Mucosa of rectum (tissue), 2 donors: Measurements from ENCODE around the gene GPR55.

Experiments used
- H3K27ac ChIP-seq, 2 donors: one replicate each; pipeline ENCODE4 v1.7.0; 2013; ENCODE audit warnings: inconsistent platforms in 2 of 2, low read depth in 2 of 2, low read length in 2 of 2
- H3K27me3 ChIP-seq, 2 donors: one replicate each; pipeline ENCODE4 v1.7.0; 2013; ENCODE audit warnings: low read length in 2 of 2; ENCODE audit not compliant: control insufficient read depth in 2 of 2, insufficient read depth in 2 of 2
- H3K36me3 ChIP-seq, 2 donors: one replicate each; pipeline ENCODE4 v1.7.0; 2013; ENCODE audit warnings: low read length in 2 of 2; ENCODE audit not compliant: control insufficient read depth in 2 of 2, insufficient read depth in 2 of 2
- H3K4me1 ChIP-seq, 2 donors: one replicate each; pipeline ENCODE4 v1.7.0; 2013; ENCODE audit warnings: low read length in 2 of 2, mild to moderate bottlenecking in 1 of 2; ENCODE audit not compliant: control insufficient read depth in 2 of 2, insufficient read depth in 2 of 2
- H3K4me3 ChIP-seq, 2 donors: one replicate each; pipeline ENCODE4 v1.7.0; 2013; ENCODE audit warnings: low read length in 2 of 2
- H3K9ac ChIP-seq, 2 donors: one replicate each; pipeline ENCODE4 v1.7.0; 2013; ENCODE audit warnings: low read length in 2 of 2, low read depth in 1 of 2, mild to moderate bottlenecking in 1 of 2
- H3K9me3 ChIP-seq, 2 donors: one replicate each; pipeline ENCODE4 v1.7.0; 2013; ENCODE audit warnings: low read length in 2 of 2; ENCODE audit not compliant: control insufficient read depth in 2 of 2
- donor health status: healthy.
- donor health status: Normal muscosa, but diverticular disease.

GPR55 gene

DNA sequence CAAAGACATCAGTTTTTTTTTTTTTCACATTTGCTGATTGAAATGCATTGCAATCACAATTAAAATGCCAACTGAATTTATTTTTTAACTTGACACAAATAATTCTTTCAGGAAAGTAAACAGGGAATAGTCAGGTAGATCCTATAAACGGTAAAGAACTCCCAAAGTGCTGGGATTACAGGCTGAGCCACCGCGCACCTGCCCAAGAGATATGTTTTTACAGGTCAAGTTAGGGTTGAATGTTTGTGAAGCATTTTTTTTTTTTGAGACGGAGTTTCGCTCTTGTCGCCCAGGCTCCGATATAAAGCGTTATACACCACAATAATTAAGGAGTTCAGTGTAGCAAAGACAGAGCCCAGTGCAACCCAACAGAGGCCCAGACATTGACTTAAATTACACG is 45.2 kb downstream of the GPR55 start:
- Histone ChIP-seq H3K27me3 (no peaks in the 10 kb centered on the region), H3K9ac (peak overlapping the region; percentile 41 to 68), H3K36me3 (peaks cover 30 to 38% of the 10 kb centered on the region in 2 donors), H3K27ac (peak overlapping the region; percentile 92 to 97), H3K4me1 (peaks cover 43 to 56% of the 10 kb centered on the region in 2 donors), H3K4me3 (peak overlapping the region in 1 of 2 donors; percentile 3), H3K9me3 (no peaks in the 10 kb centered on the region)

GRCh38 chr2:230879271-230879882 is 45.7 kb downstream of the GPR55 start:
- H3K27me3 ChIP-seq = no peaks in the 10 kb centered on the region
- peak overlapping the region in 1 of 2 donors; percentile 44 for H3K4me3 ChIP-seq
- peaks cover 35 to 43% of the 10 kb centered on the region in 2 donors for H3K36me3 ChIP-seq
- H3K9ac ChIP-seq = peak overlapping the region; percentile 68 to 83
- H3K27ac ChIP-seq = peak overlapping the region; percentile 92 to 97
- peaks cover 48 to 60% of the 10 kb centered on the region in 2 donors for H3K4me1 ChIP-seq
- no peaks in the 10 kb centered on the region for H3K9me3 ChIP-seq

GRCh38 chr2:230878599-230879188 is 46.3 kb downstream of the GPR55 start:
- Histone ChIP-seq H3K9ac (peak overlapping the region; percentile 68 to 83), H3K36me3 (peaks cover 40 to 50% of the 10 kb centered on the region in 2 donors), H3K4me3 (peak overlapping the region; percentile 28 to 44), H3K4me1 (peaks cover 54 to 67% of the 10 kb centered on the region in 2 donors), H3K9me3 (no peaks in the 10 kb centered on the region), H3K27ac (peak overlapping the region; percentile 92 to 97), H3K27me3 (no peaks in the 10 kb centered on the region)

- Histone ChIP-seq H3K4me1 (peaks cover 61 to 74% of the 10 kb centered on the region in 2 donors), H3K4me3 (peak overlapping the region; percentile 20 to 28), H3K9me3 (no peaks in the 10 kb centered on the region), H3K27me3 (no peaks in the 10 kb centered on the region), H3K36me3 (peaks cover 47 to 53% of the 10 kb centered on the region in 2 donors), H3K9ac (peak overlapping the region; percentile 68 to 83), H3K27ac (peak overlapping the region; percentile 92 to 97)
Observed at GRCh38 chr2:230877759-230878598, 47.1 kb downstream of the GPR55 start.

- Histone ChIP-seq H3K9me3 (no peaks in the 10 kb centered on the region), H3K27ac (peak overlapping the region; percentile 92 to 97), H3K36me3 (peaks cover 48 to 53% of the 10 kb centered on the region in 2 donors), H3K27me3 (no peaks in the 10 kb centered on the region), H3K9ac (peak overlapping the region; percentile 65 to 68), H3K4me1 (peaks cover 68 to 79% of the 10 kb centered on the region in 2 donors), H3K4me3 (peak overlapping the region; percentile 20 to 27)
Observed at GRCh38 chr2:230877116-230877758, 47.8 kb downstream of the GPR55 start.

DNA sequence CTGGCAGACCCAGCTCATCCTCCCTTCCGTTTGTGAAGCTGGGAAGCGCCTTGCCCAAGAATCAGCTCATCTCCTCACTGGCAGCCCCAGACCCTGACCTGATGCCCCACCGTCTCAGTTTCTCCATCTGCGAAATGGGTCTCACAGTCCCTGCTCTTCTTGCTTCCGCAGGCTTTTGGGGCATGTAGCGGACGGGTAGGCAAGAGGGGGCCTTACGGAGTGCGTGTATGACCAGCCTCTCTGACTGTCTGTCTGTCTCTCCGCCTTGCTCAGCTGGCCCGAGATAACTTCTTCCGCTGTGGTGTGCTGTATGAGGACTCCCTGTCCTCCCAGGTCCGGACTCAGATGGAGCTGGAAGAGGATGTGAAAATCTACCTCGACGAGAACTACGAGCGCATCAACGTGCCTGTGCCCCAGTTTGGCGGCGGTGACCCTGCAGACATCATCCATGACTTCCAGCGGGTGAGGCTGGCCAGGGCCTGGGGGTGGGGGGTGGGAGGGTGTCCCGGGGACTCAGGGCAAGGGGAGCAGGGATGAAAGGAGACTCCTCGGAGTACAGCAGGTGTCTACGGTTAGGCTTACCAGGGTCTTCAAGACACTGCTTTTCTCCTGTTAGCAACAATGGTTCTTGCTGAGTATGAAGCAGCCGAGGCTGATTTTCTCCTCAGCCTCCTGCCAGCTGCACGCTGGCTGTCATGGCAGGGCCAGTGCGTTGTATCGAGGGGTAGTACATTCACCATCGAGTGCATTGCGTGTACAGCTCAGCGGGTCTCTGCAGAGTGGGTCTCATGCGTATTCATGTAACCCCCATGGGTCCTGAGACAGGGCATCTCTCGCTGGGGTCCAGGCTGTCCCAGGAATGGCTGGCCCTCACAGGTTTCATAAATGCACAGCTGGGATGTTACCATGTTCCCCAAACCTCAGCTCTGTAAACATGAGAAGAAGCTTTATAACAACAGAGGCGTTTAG is 49.4 kb downstream of the GPR55 start:
- Histone ChIP-seq H3K27me3 (no peaks in the 10 kb centered on the region), H3K9me3 (no peaks in the 10 kb centered on the region), H3K36me3 (peaks cover 48 to 51% of the 10 kb centered on the region in 2 donors), H3K4me3 (no peak overlapping the region), H3K27ac (peak overlapping the region; percentile 48 to 95), H3K9ac (peak overlapping the region in 1 of 2 donors; percentile 30), H3K4me1 (peaks cover 84 to 89% of the 10 kb centered on the region in 2 donors)

GRCh38 chr2:230874876-230875275 is 50.2 kb downstream of the GPR55 start:
- Histone ChIP-seq H3K36me3 (peaks cover 48 to 51% of the 10 kb centered on the region in 2 donors), H3K27me3 (no peaks in the 10 kb centered on the region), H3K9ac (peak overlapping the region in 1 of 2 donors; percentile 30), H3K27ac (peak overlapping the region; percentile 91 to 95), H3K4me1 (peaks cover 86 to 90% of the 10 kb centered on the region in 2 donors), H3K9me3 (no peaks in the 10 kb centered on the region), H3K4me3 (no peak overlapping the region)

- H3K4me1 ChIP-seq = peaks cover 90 to 94% of the 10 kb centered on the region in 2 donors
- no peaks in the 10 kb centered on the region for H3K9me3 ChIP-seq
- H3K36me3 ChIP-seq = peaks cover 48 to 51% of the 10 kb centered on the region in 2 donors
- no peak overlapping the region for H3K4me3 ChIP-seq
- no peaks in the 10 kb centered on the region for H3K27me3 ChIP-seq
- peak overlapping the region; percentile 91 to 95 for H3K27ac ChIP-seq
- peak overlapping the region in 1 of 2 donors; percentile 80 for H3K9ac ChIP-seq
Observed at GRCh38 chr2:230874456-230874855, 50.6 kb downstream of the GPR55 start.
